H9 (cell line): ENCODE measurements around the gene SOX4. TPM values are rescaled to one million over a fixed set of nuclear protein-coding genes. Genes with fewer than 3 reads are reported as not detected.

ENCODE experiments used
- DNase-seq: peaks from one replicate; pipeline ENCODE4 v3.0.0-alpha.2; 2017
- H2AFZ ChIP-seq: one replicate; pipeline ENCODE4 v1.6.1; 2013; ENCODE audit warnings: mild to moderate bottlenecking, low read length, control low read depth, moderate library complexity
- H2AK5ac ChIP-seq: 2 replicates; pipeline ENCODE4 v1.6.1; 2013; ENCODE audit warnings: low read length, control low read depth, mixed read lengths; ENCODE audit not compliant: insufficient read length
- H2BK120ac ChIP-seq: one replicate; pipeline ENCODE4 v1.6.1; 2013; ENCODE audit warnings: low read depth, mild to moderate bottlenecking, low read length, control low read depth, inconsistent platforms; ENCODE audit not compliant: poor library complexity, severe bottlenecking
- H2BK12ac ChIP-seq: 2 replicates; pipeline ENCODE4 v1.6.1; 2013; ENCODE audit warnings: low read length, control low read depth, mixed read lengths, low read depth; ENCODE audit not compliant: insufficient read length
- H2BK15ac ChIP-seq: 2 replicates; pipeline ENCODE4 v1.6.1; 2013; ENCODE audit warnings: low read depth, low read length, control low read depth
- H2BK20ac ChIP-seq: one replicate; pipeline ENCODE4 v1.6.1; 2013; ENCODE audit warnings: low read depth, mild to moderate bottlenecking, low read length, control low read depth, inconsistent platforms; ENCODE audit not compliant: poor library complexity, severe bottlenecking
- H2BK5ac ChIP-seq: 2 replicates; pipeline ENCODE4 v1.6.1; 2013; ENCODE audit warnings: low read length, control low read depth, mixed read lengths; ENCODE audit not compliant: insufficient read length
- H3K14ac ChIP-seq: 2 replicates; pipeline ENCODE4 v1.6.1; 2013; ENCODE audit warnings: low read length, control low read depth; ENCODE audit not compliant: insufficient read depth
- H3K18ac ChIP-seq: 2 replicates; pipeline ENCODE4 v1.6.1; 2013; ENCODE audit warnings: low read depth, mild to moderate bottlenecking, mixed read lengths, low read length, control low read depth; ENCODE audit not compliant: insufficient read length
- H3K23ac ChIP-seq: 2 replicates; pipeline ENCODE4 v1.6.1; 2013; ENCODE audit warnings: low read length, control low read depth, mixed read lengths, low read depth; ENCODE audit not compliant: insufficient read length
- H3K23me2 ChIP-seq: 2 replicates; pipeline ENCODE4 v1.6.1; 2013; ENCODE audit warnings: low read depth, mild to moderate bottlenecking, mixed read lengths, low read length, control low read depth; ENCODE audit not compliant: insufficient read length, poor library complexity, severe bottlenecking
- H3K27ac ChIP-seq: 2 replicates; pipeline ENCODE4 v1.5.1; 2013; ENCODE audit warnings: low read length, control low read depth, mixed read lengths, low read depth; ENCODE audit not compliant: insufficient read length
- H3K27me3 ChIP-seq: 2 replicates; pipeline ENCODE4 v1.6.1; 2013; ENCODE audit warnings: low read length, control low read depth, inconsistent platforms; ENCODE audit not compliant: insufficient read depth
- H3K4ac ChIP-seq: 2 replicates; pipeline ENCODE4 v1.6.1; 2013; ENCODE audit warnings: low read depth, mild to moderate bottlenecking, control low read depth, inconsistent platforms, low read length, moderate library complexity
- H3K4me1 ChIP-seq: 2 replicates; pipeline ENCODE4 v1.6.1; 2013; ENCODE audit warnings: low read length, control low read depth, inconsistent platforms; ENCODE audit not compliant: insufficient read depth
- H3K4me2 ChIP-seq: 2 replicates; pipeline ENCODE4 v1.6.1; 2013; ENCODE audit warnings: low read length, control low read depth, mixed read lengths; ENCODE audit not compliant: insufficient read length, insufficient read depth
- H3K56ac ChIP-seq: 2 replicates; pipeline ENCODE4 v1.6.1; 2013; ENCODE audit warnings: low read depth, mild to moderate bottlenecking, mixed read lengths, low read length, control low read depth; ENCODE audit not compliant: insufficient read length
- H3K79me1 ChIP-seq: 2 replicates; pipeline ENCODE4 v1.6.1; 2013; ENCODE audit warnings: low read depth, mild to moderate bottlenecking, moderate library complexity, low read length, control low read depth, inconsistent platforms; ENCODE audit not compliant: insufficient read depth, poor library complexity, severe bottlenecking
- H3K79me2 ChIP-seq: 2 replicates; pipeline ENCODE4 v1.6.1; 2013; ENCODE audit warnings: low read length, control low read depth, inconsistent platforms; ENCODE audit not compliant: insufficient read depth
- H3K9ac ChIP-seq: 2 replicates; pipeline ENCODE4 v1.6.1; 2013; ENCODE audit warnings: low read length, control low read depth, mixed read lengths; ENCODE audit not compliant: insufficient read length; ENCODE audit errors: extremely low read depth
- H3K9me3 ChIP-seq: one replicate; pipeline ENCODE4 v1.6.1; 2013; ENCODE audit warnings: low read depth, low read length, inconsistent platforms; ENCODE audit not compliant: control insufficient read depth
- H3T11ph ChIP-seq: one replicate; pipeline ENCODE4 v1.6.1; 2013; ENCODE audit warnings: mild to moderate bottlenecking, low read length, control low read depth, inconsistent platforms
- H4K20me1 ChIP-seq: one replicate; pipeline ENCODE4 v1.6.1; 2013; ENCODE audit not compliant: control insufficient read depth, insufficient read length, insufficient read depth
- H4K5ac ChIP-seq: 2 replicates; pipeline ENCODE4 v1.6.1; 2013; ENCODE audit warnings: low read depth, mild to moderate bottlenecking, mixed read lengths, low read length, control low read depth; ENCODE audit not compliant: insufficient read length
- H4K8ac ChIP-seq: replicated peaks from 2 replicates; pipeline ENCODE4 v1.6.1; 2013; ENCODE audit warnings: low read length, control low read depth, mixed read lengths, low read depth; ENCODE audit not compliant: insufficient read length
- H4K91ac ChIP-seq: 2 replicates; pipeline ENCODE4 v1.6.1; 2013; ENCODE audit warnings: low read depth, mild to moderate bottlenecking, moderate library complexity, mixed read lengths, low read length, control low read depth; ENCODE audit not compliant: insufficient read length
- H3K27ac Mint-ChIP-seq, 3 experiments: 2 replicates in 2 of 3; 3 replicates in 1 of 3; pipeline ENCODE4 v1.8.0; 2020 to 2021; ENCODE audit warnings: mixed read lengths in 3 of 3, mild to moderate bottlenecking in 1 of 3, moderate library complexity in 1 of 3
- H3K27me3 Mint-ChIP-seq: 2 replicates; pipeline ENCODE4 v1.8.0; 2021; ENCODE audit warnings: low read depth, mild to moderate bottlenecking, moderate library complexity, mixed read lengths
- H3K36me3 Mint-ChIP-seq, 3 experiments: 2 replicates in 2 of 3; 3 replicates in 1 of 3; pipeline ENCODE4 v1.8.0; 2020 to 2021; ENCODE audit warnings: low read depth in 3 of 3, mixed read lengths in 3 of 3; ENCODE audit not compliant: insufficient read depth in 1 of 3
- H3K4me1 Mint-ChIP-seq, 2 experiments: 2 replicates each; pipeline ENCODE4 v1.8.0; 2020; ENCODE audit warnings: mixed read lengths in 2 of 2
- H3K4me3 Mint-ChIP-seq, 2 experiments: 2 replicates in 1 of 2; 3 replicates in 1 of 2; pipeline ENCODE4 v1.8.0; 2020 to 2021; ENCODE audit warnings: mild to moderate bottlenecking in 2 of 2, mixed read lengths in 2 of 2, moderate library complexity in 1 of 2
- H3K9me3 Mint-ChIP-seq, 2 experiments: 2 replicates in 1 of 2; 3 replicates in 1 of 2; pipeline ENCODE4 v1.8.0; 2020; ENCODE audit warnings: mild to moderate bottlenecking in 2 of 2, mixed read lengths in 2 of 2, moderate library complexity in 1 of 2
- CTCF ChIP-seq: fragments of 200-600 bp; sonication (generic); conservative IDR thresholded peaks from 3 replicates; pipeline ENCODE4 v1.8.0; 2021; ENCODE audit warnings: antibody characterized with exemption, mild to moderate bottlenecking
- WGBS: extraction: QIAGEN DNeasy Blood & Tissue Kit; methylation state at CpG from one replicate; pipeline ENCODE4 v1.1.7; 2013; ENCODE audit warnings: missing lambda C conversion rate, low lambda C conversion rate, mixed read lengths; ENCODE audit not compliant: insufficient read length; ENCODE audit errors: extremely low coverage; 5-methylcytosine and 5-hydroxymethylcytosine counted together
- total RNA-seq: library from RNA; stranded (reverse); gene quantifications from 2 replicates; pipeline ENCODE4 v1.2.1, GENCODE V29; 2021

Gene SOX4
- total RNA-seq, 1 experiment from 2014 or later, result 108 TPM

GRCh38 chr6:21595285-21596144, 2.0 kb downstream of the SOX4 start:
- no peak overlapping the region for H2AK5ac ChIP-seq
- H3K4me2 ChIP-seq, result peak overlapping the region; percentile 56
- H2BK5ac ChIP-seq, result no peak overlapping the region
- H4K8ac ChIP-seq, result no peak overlapping the region
- H3K23me2 ChIP-seq, result peaks cover 3% of the 10 kb centered on the region
- DNase-seq, result no peak
- H3K27ac ChIP-seq, result no peak overlapping the region
- peak overlapping the region; percentile 48 for H3K14ac ChIP-seq
- peaks cover 37% of the 10 kb centered on the region; the same call in 1 of the 2 replicates for H3K79me2 ChIP-seq
- H3K9ac ChIP-seq, result peak overlapping the region; percentile 74
- H4K91ac ChIP-seq, result no peak overlapping the region
- H3K4ac ChIP-seq, result no peak overlapping the region
- WGBS, result no CpG with 5 or more reads among the region's 108 CpGs
- peak; percentile 37; the same call in 2 of the 3 replicates for TF ChIP-seq CTCF
- H3K9me3 Mint-ChIP-seq, result peaks cover 10 to 18% of the 10 kb centered on the region in 2 experiments
- H3K18ac ChIP-seq, result peak overlapping the region; percentile 4
- no peak overlapping the region for H2BK12ac ChIP-seq
- no peaks in the 10 kb centered on the region for H4K20me1 ChIP-seq
- H3K79me1 ChIP-seq, result no peaks in the 10 kb centered on the region
- H3K56ac ChIP-seq, result no peak overlapping the region
- peaks cover 26 to 32% of the 10 kb centered on the region in 2 experiments for H3K4me1 Mint-ChIP-seq
- H3K36me3 Mint-ChIP-seq, result peaks cover 39 to 47% (median 41%) of the 10 kb centered on the region in 3 experiments
- H3K9me3 ChIP-seq, result no peaks in the 10 kb centered on the region
- H2BK20ac ChIP-seq, result no peak overlapping the region
- H2AFZ ChIP-seq, result no peak overlapping the region
- peak overlapping the region; percentile 97 to 99 (median 97) for H3K27ac Mint-ChIP-seq
- H3K27me3 ChIP-seq, result no peaks in the 10 kb centered on the region
- no peak overlapping the region for H2BK15ac ChIP-seq
- no peak overlapping the region for H2BK120ac ChIP-seq
- H3K27me3 Mint-ChIP-seq, result peaks cover 4% of the 10 kb centered on the region; the same call in 1 of the 2 replicates
- H3K4me1 ChIP-seq, result peaks cover 7% of the 10 kb centered on the region; the same call in 1 of the 2 replicates
- H3K23ac ChIP-seq, result no peak overlapping the region
- H3K4me3 Mint-ChIP-seq, result peak overlapping the region in 1 of 2 experiments; percentile 99; a peak in 4 of 5 replicates
- no peak overlapping the region for H4K5ac ChIP-seq
- H3T11ph ChIP-seq, result no peak overlapping the region
